GM18873 (cell line): ENCODE results near the gene PPP2R2D.

Experiments
- ATAC-seq: cut with Tn5 transposase; IDR thresholded peaks from one replicate; pipeline ENCODE4 v1.9.1; 2021; ENCODE audit warnings: mild to moderate bottlenecking, moderate library complexity, moderate number of reproducible peaks; ENCODE audit not compliant: unreplicated experiment, low FRiP score

Gene PPP2R2D

DNA sequence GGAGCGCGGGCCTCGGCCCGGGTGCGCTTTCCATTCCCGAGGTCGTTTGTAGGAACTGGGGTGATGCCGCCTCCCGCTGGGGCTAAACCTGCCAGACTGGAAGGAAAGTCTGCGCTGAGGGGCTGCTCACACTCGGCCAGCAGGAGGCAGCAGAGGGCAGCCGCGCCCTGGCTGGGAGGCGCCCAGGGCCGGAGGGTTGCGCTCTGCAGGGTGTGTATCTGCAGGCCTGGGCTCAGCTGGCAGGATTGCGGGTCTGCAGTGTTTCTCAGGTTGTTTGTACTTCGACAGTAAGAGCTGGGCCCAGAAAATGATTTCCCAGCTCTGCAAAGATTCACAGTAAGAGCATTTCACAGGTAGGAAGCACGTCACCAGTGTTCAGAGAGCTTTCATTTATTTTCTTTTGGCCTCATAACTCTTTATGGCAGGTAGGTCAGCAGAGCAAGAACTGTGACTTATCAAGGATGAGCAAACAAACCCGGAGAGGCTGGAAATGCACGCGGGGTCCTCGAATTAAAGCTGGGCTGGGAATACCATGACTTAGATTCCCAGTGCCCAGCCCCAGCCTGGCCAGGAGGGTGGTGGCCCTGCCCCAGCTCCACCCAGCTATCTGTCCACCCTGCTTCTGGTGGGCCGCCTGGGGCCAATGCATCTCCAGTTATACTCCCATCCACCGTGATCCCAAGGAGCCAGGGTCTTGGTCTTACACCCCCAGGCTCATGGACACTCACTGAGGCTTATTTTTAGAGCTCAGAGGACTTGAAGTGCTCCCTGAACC lies 15.2 kb upstream of the PPP2R2D start:
- peak; percentile 87 for ATAC-seq

- ATAC-seq = no peak
Measured at GRCh38 chr10:131886237-131886636, 14.6 kb upstream of the PPP2R2D start.

- ATAC-seq = no peak
Measured at GRCh38 chr10:131888186-131888604, 12.6 kb upstream of the PPP2R2D start.

GRCh38 chr10:131889755-131890154 lies 11.1 kb upstream of the PPP2R2D start:
- no peak for ATAC-seq

GRCh38 chr10:131890276-131891195 lies 10.3 kb upstream of the PPP2R2D start:
- no peak for ATAC-seq

GRCh38 chr10:131891196-131891928 lies 9.4 kb upstream of the PPP2R2D start:
- ATAC-seq = no peak

DNA sequence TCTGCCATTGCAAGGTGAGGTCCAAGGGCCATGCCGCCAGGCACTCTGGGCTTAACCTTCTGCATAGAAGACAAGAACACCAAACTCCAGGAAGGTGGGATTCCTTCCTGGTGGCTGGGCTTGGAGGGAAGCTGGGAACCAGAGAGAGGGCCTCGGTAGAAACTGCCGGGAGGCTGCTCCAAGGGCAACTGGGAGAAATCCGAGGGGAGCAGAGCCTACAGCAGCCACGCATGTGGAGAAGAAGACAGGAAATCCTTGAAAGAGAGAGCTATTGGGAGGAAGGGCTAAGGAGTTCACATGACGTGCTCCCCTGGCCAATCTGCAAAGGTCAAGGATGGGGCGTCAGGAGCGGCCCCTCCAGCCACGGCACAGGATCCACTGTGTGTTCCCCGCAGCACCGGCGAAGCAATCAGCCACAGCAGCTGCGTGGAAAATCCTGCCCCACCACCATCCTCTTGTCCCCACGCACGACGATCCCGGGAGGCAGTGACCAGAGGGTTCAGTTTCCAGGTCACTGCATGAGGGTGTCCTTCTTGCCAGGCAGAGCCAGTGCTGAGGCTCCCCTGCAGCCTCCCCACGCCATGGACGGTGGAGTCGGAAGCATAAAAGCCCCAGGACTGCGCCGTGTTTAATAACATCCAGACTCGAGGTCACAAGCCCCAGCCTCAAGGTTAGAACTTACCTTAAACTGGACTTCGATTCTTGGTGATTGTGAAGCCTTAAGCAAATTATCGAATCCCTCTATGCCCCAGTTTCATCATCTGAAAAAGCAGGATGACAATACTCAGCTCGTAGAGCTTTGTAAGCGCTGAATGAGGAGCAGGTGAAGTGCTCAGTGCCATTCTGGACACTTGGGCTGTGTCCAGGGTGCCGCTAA lies 8.6 kb upstream of the PPP2R2D start:
- ATAC-seq = no peak

DNA sequence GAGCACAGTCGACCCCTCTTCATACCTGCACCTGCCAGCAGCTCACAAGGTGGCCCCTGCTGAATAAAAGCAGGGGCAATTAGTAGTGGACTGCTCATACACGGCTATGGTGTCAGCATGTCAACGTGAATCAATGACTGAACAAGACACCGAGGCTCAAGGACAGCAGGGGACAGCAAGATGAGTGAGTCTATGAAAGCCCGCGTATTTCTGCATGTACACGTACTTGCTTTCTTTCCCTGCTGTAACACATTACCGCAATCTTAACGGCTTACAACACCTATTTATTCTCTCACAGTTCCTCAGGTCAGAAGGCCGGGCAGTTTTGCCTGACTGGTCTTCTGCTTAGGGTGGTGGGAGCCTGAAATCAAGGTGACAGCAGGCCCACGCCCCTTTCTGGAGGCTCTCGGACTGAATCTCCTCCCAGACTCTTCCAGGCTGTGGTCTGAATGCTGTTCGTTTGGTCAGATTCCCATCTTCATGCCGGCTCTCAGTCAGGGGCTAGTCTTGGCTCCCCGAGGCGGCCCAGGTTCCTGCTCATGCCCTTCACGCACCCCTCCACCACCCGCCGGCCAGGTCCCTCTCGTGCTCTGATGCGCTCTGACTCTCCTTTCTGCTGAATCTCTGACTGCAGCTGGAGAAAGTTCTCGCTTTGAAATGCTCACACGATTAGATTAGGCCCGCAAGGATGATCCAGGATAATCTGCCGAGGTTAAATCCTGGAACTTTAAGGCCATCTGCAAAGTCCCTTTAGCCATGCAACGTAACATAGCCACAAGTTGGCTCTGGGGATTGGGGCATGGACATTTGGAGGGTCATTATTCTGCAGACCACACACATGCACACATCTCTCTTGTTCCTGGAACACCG lies 7.8 kb upstream of the PPP2R2D start:
- ATAC-seq = no peak

DNA sequence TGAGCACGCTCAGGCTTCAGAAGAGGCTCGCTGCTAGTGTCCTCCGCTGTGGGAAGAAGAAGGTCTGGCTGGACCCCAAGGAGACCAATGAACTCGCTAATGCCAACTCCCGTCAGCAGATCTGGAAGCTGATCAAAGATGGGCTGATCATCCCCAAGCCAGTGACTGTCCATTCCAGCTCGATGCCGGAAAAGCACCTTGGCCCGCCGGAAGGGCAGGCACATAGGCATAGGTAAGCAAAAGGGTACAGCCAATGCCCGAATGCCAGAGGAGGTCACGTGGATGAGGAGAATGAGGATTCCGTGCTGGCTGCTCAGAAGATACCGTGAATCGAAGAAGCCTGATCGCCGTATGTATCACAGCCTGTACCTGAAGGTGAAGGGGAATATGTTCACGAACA lies 5.7 kb upstream of the PPP2R2D start:
- ATAC-seq = no peak

DNA sequence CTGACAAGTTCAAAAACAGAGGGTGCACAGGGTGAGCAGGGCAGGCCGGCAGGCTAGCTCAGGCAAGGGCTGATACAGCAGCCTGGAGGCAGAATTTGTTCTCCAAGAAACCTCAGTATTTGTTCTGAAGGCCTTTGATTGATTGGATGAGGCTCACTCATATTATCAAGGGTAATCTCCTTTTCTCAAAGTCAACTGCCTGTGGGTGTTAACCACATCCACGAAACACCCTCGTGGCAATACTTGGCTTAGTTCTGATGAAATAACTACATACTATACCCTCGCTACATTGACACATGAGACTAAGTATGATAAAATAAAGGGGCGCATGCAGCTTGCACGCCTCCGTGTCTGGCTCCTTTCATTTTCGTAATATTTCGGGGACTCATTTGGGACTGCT lies 4.4 kb upstream of the PPP2R2D start:
- ATAC-seq = no peak

GRCh38 chr10:131897297-131897899 lies 3.4 kb upstream of the PPP2R2D start:
- ATAC-seq = no peak

GRCh38 chr10:131898061-131898460 lies 2.7 kb upstream of the PPP2R2D start:
- ATAC-seq = no peak

- ATAC-seq = no peak
Measured at GRCh38 chr10:131898713-131899112, 2.1 kb upstream of the PPP2R2D start.

DNA sequence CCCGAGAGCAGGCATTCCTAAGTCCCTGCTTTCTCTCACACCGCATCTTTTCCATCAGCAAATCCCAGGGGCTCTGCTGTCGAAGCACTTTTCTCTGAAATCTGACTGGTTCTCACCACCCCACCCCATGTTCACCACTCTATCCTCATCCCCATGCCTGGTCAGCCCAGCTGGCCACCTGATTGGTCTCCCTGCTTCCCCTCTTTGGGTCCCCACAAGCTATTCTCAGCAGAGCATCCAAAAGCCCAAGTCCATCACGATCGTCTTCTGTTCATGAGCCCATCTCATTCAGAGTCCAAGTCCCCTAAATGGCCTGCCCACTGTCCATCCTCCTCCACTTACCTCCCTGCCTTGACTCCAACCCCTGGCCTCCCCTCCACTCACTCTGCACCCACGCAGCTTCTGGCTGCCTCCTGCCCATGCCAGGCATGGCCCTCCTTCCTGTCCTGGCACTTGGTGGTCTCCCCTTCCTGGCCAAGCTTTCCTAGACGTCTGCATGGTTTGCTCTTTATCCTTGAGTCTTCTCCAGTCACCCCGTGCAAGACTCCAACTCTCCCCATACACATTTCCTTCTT lies 1.6 kb upstream of the PPP2R2D start:
- ATAC-seq = no peak

GRCh38 chr10:131899695-131900349 lies 986 bp upstream of the PPP2R2D start:
- ATAC-seq = no peak

GRCh38 chr10:131901181-131901829 lies 497 bp downstream of the PPP2R2D start:
- ATAC-seq = peak; percentile 16

DNA sequence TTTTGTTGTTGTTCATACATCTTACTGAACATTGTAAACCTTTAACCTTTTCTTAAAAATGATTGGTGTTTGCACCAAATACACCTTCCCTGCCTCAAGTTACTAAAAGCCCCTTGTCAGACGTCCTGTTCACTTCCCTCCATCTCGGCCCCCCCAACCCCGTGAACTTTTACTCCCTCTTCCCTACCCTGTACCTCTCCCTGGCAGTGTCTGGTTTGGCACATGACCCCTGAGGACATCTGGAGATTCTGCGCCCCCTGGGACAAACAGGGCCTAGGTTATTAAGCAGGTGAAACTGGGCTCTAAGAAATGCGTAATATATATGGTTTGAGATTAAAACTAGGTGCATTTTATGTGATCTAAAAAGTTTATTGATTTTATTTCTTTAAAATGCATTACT lies 1.4 kb downstream of the PPP2R2D start:
- ATAC-seq = no peak
